ENCODE measurements around the gene GMDS.

DNA sequence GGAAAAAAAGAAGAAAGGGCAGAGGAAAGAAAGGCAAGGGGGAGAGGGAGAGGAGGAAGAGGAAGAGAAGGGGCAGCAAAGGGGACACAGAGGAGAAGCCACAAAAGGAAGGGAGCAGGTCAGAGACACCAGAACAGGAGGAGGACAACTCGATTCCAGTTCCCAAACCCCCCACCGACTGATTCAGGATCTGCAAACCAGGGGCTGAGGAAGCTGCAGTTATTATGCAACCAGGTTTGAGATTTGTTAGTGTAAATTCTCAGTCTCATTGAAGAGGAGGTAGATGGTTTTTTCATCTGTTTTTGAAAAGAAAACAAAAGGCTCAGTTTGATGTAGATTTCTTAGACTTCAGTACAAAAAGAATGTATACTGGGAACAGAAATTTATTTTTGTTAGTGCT lies 432.9 kb downstream of the GMDS start:
- no peak for TF ChIP-seq CTCF (IDR thresholded peaks at IDR 0.05)
- no peak for TF ChIP-seq POLR2A (IDR thresholded peaks at IDR 0.05)
